Loucy (cell line): Measurements from ENCODE around the gene ADAMTS2.

Source experiments
- CTCF ChIP-seq: fragments of 200-600 bp; sonication (generic); conservative IDR thresholded peaks from 2 replicates; pipeline ENCODE4 v1.5.1; 2014; ENCODE audit warnings: mild to moderate bottlenecking, antibody characterized with exemption, low read length
- EZH2phosphoT487 ChIP-seq: fragments of 200-600 bp; IDR thresholded peaks from 2 replicates; pipeline ENCODE4 v1.6.1; 2018; ENCODE audit warnings: antibody characterized with exemption, mild to moderate bottlenecking, moderate library complexity, borderline replicate concordance

- TF ChIP-seq CTCF (no peak), EZH2phosphoT487 (no peak)
These were observed 127.9 kb downstream of the ADAMTS2 start for GRCh38 chr5:179217356-179217755.
